HG03575 (cell line): ENCODE data around the gene PIGU.
"Not testable (repeated sequence)": the region's sequence is repeated elsewhere in the genome, so short reads cannot be mapped to it uniquely, and the experiment has no call there.

Source experiments
- ATAC-seq: cut with Tn5 transposase; IDR thresholded peaks from one replicate; pipeline ENCODE4 v1.9.1; 2021; ENCODE audit not compliant: unreplicated experiment, insufficient number of reproducible peaks, low FRiP score; ENCODE audit errors: extremely low read depth

Gene PIGU

DNA sequence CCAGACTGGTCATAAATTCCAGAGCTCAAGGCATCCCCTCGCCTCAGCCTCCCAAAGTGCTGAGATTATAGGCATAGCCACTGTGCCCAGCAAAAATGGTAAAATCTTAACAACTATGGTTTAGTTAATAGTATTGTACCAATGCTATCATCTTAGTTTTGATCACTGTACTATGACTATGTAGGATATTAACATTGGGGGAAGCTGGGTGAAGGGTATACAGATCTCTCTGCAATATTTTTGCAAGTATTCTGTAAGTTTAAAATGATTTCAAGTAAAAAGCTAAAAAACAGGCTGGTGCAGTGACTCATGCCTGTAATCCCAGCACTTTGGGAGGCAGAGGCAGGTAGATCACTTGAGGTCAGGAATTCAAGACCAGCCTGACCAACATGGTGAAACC lies 7.8 kb downstream of the PIGU start:
- ATAC-seq, result no peak

DNA sequence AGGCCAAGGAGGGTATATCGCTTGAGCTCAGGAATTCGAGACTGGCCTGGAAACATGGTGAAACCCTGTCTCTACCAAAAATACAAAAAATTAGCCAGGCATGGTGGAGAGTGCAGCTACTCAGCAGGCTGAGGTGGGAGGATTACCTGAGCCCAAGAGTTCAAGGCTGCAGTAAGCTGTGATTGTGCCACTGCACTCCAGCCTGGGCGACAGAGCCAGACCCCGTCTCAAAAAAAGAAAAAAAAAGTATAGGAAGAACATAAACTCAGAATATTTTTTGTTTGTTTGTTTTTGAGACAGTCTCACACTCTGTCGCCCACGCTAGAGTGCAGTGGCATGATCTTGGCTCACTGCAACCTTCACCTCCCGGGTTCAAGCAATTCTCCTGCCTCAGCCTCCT lies 12.1 kb downstream of the PIGU start:
- ATAC-seq, result not testable (repeated sequence)

DNA sequence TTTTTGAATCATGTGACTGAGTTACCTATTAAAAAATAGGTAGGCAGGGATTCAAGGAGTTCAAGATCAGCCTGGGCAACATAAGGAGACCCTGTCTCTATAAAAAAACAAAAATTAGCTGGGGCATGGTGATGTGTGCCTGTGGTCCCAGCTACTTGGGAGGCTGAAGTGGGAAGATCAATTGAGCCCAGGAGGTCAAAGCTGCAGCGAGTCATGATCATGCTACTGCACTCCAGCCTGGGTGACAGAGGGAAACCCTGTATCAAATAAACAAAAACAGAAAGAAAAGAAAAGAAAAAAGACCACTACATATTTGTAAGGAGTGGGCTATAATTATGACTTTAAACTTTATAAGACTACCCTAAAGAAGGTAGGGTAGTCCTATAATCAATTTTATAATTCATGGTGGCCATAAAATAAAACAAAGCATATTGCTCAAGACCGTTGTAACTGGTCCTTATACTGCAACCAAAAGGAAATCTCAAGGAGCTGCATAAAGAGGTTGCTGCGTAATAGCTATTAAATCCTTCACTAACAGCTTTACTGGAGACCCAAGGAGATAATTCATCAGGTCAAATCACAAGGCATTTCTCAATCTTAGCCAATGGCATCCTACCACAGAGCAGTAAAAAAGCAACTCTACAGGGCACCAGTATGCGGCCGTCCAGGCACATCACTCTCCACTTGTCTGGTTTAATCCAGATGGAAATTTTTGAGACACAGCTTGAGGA lies 13.5 kb downstream of the PIGU start:
- ATAC-seq, result no peak

DNA sequence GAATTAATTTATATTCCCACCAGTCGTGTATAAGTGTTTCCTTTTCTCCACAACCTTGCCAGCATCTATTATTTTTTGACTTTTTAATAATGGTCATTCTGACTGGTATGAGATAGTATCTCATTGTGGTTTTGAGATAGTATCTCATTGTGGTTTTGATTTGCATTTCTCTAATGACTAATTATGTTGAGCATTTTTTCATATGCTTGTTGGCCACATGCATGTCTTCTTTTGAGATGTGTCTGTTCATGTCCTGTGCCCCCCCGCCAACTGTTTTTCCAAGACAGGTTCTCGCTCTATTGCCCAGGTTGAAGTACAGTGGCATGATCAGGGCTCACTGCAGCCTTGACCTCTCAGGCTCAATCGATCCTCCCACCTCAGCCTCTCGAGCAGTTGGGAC lies 15.1 kb downstream of the PIGU start:
- ATAC-seq, result not testable (repeated sequence)

DNA sequence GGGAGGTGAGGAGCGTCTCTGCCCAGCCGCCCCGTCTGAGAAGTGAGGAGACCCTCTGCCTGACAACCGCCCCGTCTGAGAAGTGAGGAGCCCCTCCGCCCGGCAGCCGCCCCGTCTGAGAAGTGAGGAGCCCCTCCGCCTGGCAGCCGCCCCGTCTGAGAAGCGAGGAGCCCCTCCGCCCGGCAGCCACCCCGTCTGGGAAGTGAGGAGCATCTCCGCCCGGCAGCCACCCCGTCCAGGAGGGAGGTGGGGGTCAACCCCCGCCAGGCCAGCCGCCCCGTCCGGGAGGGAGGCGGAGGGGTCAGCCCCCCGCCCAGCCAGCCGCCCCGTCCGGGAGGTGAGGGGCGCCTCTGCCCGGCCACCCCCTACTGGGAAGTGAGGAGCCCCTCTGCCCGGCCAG lies 18.2 kb downstream of the PIGU start:
- not testable (repeated sequence) for ATAC-seq

DNA sequence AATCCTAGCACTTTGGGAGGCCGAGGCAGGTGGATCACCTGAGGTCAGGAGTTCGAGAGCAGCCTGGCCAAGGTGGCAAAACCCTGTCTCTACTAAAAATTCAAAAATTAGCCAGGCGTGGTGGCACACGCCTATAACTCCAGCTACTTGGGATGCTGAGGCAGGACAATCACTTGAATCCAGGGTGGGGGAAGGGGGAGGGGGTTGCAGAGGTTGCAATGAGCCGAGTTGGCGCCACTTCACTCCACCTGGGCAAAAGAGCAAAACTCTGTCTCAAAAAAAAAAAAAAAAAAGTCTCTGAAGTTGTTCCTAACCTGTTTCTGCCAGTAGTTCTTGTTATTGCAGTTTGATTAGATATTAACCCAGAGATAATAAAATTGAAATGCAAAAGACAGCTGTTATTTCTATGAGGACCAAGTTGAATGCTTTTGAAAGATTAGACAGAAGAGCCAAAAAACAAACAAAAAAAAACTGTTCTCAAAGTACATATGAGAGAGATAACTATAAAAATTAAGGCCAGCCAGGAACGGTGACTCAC lies 22.6 kb downstream of the PIGU start:
- no peak for ATAC-seq

DNA sequence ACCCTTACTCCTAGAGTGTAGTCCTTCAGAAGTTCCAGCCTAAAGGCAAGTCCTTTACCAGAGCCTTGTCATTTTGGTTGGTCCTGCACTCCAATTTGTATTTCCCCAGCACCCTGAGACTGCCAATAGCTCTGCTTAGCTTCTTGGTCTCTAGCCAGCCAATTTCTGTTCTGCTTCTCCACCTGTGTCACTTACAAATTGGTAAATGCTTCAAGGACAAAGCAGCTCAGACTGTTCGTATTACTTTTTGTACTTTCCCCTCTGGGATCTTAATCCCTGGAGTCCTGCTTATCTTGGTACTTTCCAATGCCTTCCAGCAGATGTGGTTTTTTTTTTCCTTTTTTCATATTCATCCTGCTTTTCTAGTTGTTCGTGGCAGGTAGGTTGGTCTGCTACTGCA lies 25.7 kb downstream of the PIGU start:
- ATAC-seq, result no peak

DNA sequence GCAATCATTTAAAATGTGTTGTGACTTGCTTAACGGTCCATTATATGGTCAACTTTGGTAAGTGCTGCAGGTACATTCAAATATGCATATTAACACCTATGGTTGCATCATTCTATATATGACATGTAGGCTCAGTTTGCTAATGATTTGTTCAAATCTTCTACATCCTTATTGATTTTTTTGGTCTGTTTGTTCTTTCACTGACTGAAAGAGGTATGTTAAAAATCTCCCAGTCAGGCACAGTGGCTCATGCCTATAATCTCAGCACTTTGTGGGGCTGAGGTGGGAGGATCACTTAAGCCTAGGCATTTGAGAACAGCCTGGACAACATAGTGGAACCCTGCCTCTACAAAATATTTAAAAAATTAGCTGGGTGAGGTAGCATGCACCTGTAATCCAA lies 29.2 kb downstream of the PIGU start:
- no peak for ATAC-seq

DNA sequence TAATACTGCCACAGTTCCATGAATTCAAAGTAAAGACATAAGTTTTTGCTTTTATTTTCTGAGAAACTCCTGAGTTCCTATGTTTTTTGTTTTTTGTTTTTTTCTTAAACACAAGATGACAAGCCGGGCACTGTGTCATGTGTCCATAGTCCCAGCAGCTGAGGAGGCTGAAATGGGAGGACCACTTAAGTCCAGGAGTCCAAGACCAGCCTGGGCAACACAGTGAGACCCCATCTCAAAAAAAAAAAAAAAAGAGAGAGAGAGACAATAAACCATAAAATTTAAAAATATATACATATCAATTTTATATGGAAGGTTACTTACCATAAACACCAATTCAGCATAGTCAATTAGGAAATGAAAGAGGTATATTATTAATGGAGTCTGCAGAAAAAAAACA lies 31.9 kb downstream of the PIGU start:
- no peak for ATAC-seq

DNA sequence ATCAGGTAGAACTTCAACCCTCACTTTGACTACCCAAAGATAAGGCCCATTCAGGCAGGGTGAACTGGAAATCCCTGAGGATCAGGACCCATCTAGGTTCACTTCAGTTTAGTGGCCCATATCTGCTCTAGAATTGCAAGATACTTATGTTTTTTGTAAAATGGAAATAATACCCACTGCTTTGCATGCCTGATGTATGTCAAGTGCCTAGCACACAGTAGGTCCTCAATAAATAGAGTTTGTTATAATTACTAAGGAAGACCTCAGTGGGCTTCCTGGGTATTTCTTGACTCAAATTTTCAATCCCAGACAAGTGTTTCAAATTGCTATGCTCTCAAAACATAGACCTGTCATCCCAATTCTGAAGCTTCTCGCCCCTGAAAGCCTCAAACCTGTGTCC lies 32.5 kb downstream of the PIGU start:
- ATAC-seq, result no peak

DNA sequence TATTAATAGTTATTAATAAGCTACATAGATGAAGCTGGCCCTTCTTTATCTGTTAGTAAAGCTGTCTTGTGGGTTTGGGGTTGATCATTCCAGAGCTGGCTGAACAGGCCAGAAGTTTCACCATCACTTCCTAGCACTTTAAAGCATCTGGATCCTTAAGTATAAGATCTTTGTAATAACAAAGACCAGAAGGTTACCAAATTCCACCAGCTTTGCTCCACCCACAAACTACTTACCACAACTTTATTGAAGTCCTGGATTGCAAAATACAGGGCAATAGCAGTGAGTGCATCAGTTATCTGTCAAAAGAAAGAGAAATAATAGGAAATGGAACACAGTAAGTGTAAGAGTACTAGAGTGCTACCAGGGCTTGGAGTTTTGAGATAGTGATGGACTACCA lies 33.0 kb downstream of the PIGU start:
- ATAC-seq, result no peak

DNA sequence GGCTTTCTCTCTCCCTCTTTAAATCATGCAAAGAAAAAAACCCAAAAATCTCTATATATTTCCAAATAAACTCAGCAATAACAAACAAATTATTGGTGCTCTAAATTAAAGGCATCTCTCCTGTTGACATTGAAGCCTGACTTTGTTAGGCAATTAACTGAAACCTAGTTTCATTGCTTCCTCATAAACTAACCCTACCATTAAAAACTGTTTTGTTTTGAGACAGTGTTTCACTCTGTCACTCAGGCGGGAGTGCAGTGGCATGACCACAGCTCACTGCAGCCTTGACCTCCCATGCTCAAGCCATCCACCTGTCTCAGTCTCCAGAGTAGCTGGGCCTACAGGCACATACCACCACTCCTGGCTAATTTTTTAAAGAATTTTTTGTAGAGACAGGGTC lies 34.9 kb downstream of the PIGU start:
- ATAC-seq, result no peak

DNA sequence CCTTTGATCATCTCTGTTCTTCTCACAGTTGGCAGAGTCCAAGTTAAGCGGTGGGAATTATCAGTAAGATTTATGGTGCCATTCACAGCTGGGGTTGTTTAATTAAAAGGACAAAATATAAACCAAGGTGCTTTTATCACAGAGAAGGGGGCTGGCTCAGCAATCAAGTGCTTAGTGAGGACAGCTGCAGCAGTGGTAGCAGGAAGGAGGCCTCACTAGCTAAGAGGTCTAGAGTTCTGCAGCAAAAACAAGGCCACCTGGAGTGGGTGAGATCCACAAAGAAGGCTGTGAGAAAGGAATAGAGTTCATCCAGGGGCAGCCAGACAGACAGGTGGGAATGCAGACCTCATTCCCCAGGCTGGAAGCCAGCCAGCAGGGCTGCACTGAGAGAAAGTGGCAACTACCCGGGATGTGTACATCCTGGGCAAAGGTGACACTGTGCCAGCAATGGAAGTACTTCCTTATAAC lies 37.1 kb downstream of the PIGU start:
- ATAC-seq, result no peak

DNA sequence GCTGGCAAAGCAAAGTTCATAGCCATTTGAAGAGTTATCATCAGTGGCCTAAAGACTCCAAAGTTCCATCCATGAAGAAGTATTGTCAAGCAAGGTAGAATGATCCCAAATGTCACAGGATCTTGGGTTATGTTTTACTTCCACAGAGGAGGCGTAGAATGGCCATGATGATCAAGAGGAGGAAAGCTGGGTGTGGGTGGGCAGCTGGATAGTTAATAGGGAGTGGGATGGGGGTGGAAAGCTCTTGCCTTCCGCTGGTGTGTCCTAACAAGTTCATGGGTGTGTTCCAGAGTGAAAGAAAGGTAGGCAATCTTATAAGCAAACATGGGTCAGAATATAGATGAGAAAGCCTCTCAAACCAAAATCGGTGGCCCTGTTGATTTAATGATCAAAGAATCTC lies 38.4 kb downstream of the PIGU start:
- no peak for ATAC-seq

DNA sequence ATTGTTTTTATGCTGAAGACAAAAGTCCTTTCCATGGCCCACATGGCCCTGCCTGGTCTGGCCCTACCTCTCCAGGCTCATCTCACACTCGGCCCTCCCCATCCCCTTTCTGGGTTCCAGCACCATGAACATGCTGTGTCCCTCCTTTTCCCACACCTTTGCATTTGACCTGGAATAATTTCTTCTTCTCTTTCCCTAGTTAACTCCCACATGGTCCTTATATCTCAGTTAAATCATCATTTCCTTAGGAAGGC lies 38.9 kb downstream of the PIGU start:
- no peak for ATAC-seq

DNA sequence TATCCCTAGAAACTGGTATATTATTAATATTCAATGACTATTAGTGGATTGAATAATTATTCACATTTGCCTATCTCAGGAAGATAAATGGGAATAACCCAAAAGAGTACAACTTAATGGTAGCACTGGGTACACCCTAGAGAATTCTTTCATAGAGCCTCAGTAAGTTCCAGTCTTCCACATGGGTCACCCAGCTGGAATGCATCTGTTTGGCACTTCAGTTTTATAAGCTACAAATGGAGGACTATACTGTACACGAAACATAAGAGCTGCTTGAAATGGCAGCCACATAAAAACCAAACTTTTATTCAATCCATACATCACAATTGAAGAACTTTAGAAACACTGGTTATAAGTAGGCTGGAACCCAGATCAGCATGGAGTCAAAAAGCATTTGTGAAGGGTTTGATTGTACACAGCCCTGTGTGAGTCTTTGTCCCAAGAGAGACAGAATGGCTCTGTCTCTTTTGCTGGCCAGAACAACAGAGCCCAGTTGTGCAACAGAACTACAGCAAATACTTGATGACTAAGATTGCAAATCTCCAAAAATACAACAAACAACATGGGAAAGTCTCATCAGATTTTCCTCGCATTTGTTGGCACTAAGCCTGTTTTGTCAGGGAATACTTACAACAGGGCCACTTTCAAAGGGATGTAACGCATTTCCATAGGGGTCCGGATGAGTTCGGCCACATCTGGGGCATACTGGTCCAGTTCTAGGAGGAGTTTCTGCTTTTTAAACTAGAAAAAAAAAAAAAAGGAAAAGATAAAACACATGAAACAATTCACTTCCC lies 39.5 kb downstream of the PIGU start:
- no peak for ATAC-seq

DNA sequence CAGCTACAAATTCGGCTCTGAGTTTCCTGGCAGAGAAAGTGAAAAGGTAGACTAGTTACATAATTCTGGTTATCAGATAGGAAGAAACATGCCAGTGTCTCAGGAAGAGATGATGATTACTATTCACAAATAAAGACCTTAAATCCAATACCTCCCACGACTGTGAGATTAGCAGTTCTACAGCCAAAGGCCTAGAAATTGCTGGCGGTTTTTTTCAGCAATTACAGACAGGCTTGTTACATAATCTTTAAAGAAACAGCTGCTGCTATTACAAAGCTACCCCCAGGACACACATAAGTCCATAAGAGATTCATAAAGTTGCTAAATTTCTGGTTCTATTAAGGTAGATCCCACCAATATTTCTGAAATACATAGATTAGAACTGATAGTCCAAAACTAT lies 40.2 kb downstream of the PIGU start:
- no peak for ATAC-seq

DNA sequence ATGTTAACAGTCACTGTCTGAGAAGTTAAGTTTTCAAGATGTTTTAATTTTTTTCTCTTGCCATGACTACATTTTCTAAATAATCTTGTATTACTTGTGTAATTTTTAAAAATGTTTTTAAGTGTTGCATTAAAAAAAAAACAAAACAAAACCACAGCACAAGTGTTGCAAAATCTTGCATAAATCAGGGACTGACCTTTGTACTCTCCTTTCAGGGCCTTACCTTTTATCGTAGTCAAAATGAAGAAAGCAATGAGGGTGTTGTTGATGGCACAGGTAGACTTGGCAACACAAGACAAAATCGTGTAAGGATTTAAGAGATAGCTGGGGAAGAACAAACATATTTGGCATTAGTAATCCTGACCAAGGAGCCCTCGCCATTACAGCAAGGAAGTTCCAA lies 42.5 kb downstream of the PIGU start:
- no peak for ATAC-seq

DNA sequence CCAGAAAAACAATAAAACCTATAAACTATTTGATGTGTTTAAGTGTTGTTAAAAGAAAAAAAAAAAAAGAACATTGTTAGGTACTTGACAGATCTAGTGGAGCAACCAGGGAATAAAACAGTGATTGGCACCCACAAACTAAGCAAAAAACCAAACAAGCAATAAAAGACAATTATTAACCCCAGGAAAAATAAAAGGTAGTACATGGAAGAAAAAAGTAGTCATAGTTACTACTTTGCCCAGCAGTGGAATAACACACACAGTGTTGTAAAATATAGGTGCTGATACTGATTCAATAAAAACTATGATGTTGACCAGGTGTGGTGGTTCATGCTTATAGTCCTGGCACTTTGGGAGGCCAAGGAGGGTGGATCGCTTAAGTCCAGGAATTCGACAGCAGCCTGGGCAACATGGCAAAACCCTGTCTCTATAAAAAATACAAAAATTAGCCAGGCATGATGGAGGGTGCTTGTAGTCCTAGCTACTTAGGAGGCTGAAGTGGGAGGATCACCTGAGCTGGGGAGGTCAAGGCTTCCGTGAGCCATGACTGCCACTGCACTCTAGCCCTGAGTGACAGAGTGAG lies 43.9 kb downstream of the PIGU start:
- ATAC-seq, result no peak

DNA sequence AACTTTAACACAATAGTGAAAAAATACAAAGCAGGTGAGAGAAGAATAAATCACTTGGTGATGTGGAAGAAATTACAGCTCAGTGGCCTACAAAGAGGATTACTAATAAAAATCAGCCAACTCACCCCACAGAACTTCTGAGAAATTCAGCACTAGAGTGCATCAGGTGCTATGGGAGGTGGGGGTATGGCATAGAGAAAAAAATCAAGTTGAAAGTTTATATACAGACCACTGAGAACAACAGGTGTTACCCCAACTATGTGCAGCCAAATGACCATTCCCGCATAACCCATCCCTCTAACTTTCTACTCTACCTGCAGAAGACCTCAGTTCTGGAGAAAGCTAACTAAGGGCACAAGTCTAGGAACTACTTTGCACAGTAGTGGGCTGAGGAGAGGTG lies 47.0 kb downstream of the PIGU start:
- ATAC-seq, result no peak
